ENCODE measurements around the gene TRIB2. TPM values are rescaled to one million over a fixed set of nuclear protein-coding genes. Genes with fewer than 3 reads are reported as not detected.

Gene TRIB2
- total RNA-seq, 1 donor from 2014 or later, result 57.8 TPM

DNA sequence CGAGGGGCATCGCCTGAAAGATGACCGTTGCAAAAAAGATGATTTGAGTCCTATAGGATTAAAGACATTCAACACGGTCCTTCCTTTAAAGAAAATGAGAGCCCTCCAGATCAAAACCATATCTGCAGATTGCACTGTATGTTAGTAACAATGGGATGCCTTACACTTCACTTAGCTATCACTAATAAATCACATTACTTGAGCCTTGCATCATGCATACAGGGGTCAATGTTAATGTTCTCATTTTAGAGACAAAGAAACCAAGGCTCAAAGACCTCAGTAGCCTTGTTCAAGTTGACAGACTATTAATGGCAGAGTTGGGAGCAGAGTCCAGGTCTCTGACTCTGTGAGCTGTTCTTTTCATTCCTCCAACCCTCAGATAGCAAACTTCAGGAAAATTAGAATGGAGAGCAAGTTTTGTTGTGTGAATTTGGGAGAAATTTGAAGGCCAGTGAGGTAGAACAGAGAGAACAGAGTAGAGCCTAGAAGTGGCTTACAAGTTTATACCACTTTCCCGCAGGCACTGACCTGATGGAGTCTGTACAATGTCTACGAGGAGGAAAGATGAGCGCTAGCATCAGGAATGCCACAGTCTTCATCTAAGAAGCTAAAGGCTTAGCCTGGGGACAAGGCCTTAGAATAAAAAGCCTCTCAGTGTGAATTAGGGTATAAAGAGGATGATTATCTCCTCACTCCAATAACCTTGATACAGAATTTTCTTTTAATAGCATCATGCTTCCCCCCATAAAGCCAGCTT is 48.3 kb downstream of the TRIB2 start:
- Mint-ChIP-seq H3K4me3 (ENCODE audit: low read depth) (no peak overlapping the region), H3K9me3 (ENCODE audit: low read depth) (no peaks in the 10 kb centered on the region), H3K4me1 (ENCODE audit: low read depth) (peaks cover 1% of the 10 kb centered on the region), H3K27ac (no peak overlapping the region), H3K36me3 (ENCODE audit: insufficient read depth) (no peaks in the 10 kb centered on the region), H3K27me3 (peaks cover 35% of the 10 kb centered on the region)
- no peak for TF ChIP-seq CTCF (IDR thresholded peaks at IDR 0.05; ENCODE audit: unreplicated experiment)
- no peak for DNase-seq (ENCODE audit: low spot score, unreplicated experiment)

GRCh38 chr2:12766421-12766879 is 49.7 kb downstream of the TRIB2 start:
- DNase-seq (ENCODE audit: low spot score, unreplicated experiment), result no peak
- H3K4me1 Mint-ChIP-seq (ENCODE audit: low read depth), result no peaks in the 10 kb centered on the region
- no peaks in the 10 kb centered on the region for H3K36me3 Mint-ChIP-seq (ENCODE audit: insufficient read depth)
- no peak for TF ChIP-seq CTCF (IDR thresholded peaks at IDR 0.05; ENCODE audit: unreplicated experiment)
- H3K4me3 Mint-ChIP-seq (ENCODE audit: low read depth), result no peak overlapping the region
- no peaks in the 10 kb centered on the region for H3K9me3 Mint-ChIP-seq (ENCODE audit: low read depth)
- no peak overlapping the region for H3K27ac Mint-ChIP-seq
- peaks cover 39% of the 10 kb centered on the region for H3K27me3 Mint-ChIP-seq

DNA sequence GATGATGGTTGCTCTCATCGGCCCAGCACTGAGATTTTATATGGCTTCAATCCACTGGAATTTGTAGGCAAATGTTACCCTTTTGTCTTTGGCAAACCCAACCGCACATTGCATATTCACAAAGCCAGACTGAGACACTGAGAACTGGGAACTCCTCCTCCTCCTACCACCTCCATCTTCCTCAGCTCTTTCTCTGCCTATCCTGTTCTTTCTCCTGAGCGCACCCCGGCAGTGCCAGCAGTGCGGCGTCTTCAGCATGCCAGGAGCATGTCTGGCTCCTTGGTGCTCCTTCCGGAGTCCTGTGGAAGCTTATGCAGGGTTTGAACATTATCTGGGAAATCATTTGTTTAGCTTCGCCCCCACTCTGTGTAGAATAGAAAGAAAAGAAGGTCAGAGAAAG is 50.8 kb downstream of the TRIB2 start:
- TF ChIP-seq CTCF (IDR thresholded peaks at IDR 0.05; ENCODE audit: unreplicated experiment), result no peak
- no peaks in the 10 kb centered on the region for H3K4me1 Mint-ChIP-seq (ENCODE audit: low read depth)
- H3K36me3 Mint-ChIP-seq (ENCODE audit: insufficient read depth), result no peaks in the 10 kb centered on the region
- no peak overlapping the region for H3K4me3 Mint-ChIP-seq (ENCODE audit: low read depth)
- peaks cover 39% of the 10 kb centered on the region for H3K27me3 Mint-ChIP-seq
- no peaks in the 10 kb centered on the region for H3K9me3 Mint-ChIP-seq (ENCODE audit: low read depth)
- no peak for DNase-seq (ENCODE audit: low spot score, unreplicated experiment)
- no peak overlapping the region for H3K27ac Mint-ChIP-seq

- no peaks in the 10 kb centered on the region for H3K36me3 Mint-ChIP-seq (ENCODE audit: insufficient read depth)
- DNase-seq (ENCODE audit: low spot score, unreplicated experiment), result no peak
- no peak overlapping the region for H3K4me3 Mint-ChIP-seq (ENCODE audit: low read depth)
- H3K4me1 Mint-ChIP-seq (ENCODE audit: low read depth), result no peaks in the 10 kb centered on the region
- H3K27ac Mint-ChIP-seq, result no peak overlapping the region
- H3K9me3 Mint-ChIP-seq (ENCODE audit: low read depth), result no peaks in the 10 kb centered on the region
- no peak for TF ChIP-seq CTCF (IDR thresholded peaks at IDR 0.05; ENCODE audit: unreplicated experiment)
- H3K27me3 Mint-ChIP-seq, result peaks cover 38% of the 10 kb centered on the region
Measured at GRCh38 chr2:12767996-12768624, 51.4 kb downstream of the TRIB2 start.

GRCh38 chr2:12769492-12770105 is 52.9 kb downstream of the TRIB2 start:
- Mint-ChIP-seq H3K4me3 (ENCODE audit: low read depth) (no peak overlapping the region), H3K9me3 (ENCODE audit: low read depth) (no peaks in the 10 kb centered on the region), H3K27ac (no peak overlapping the region), H3K4me1 (ENCODE audit: low read depth) (no peaks in the 10 kb centered on the region), H3K36me3 (ENCODE audit: insufficient read depth) (no peaks in the 10 kb centered on the region), H3K27me3 (peaks cover 39% of the 10 kb centered on the region)
- no peak for TF ChIP-seq CTCF (IDR thresholded peaks at IDR 0.05; ENCODE audit: unreplicated experiment)
- DNase-seq (ENCODE audit: low spot score, unreplicated experiment), result no peak

Data from progenitor cell of endocrine pancreas (in vitro differentiated cells).